AG04449 (cell line): Measurements from ENCODE around the gene ATP5PO.

ENCODE experiments used
- CTCF ChIA-PET: fragments of 350-600 bp; formaldehyde crosslinking; extraction: SDS; loops from one replicate; lab custom pipeline; 2021; ENCODE audit warnings: antibody characterized with exemption; lab: Yijun Ruan, JAX
- POLR2A ChIA-PET: fragments of 400-600, 350-600 bp; formaldehyde crosslinking; extraction: SDS; loops from one replicate; lab custom pipeline; 2020; ENCODE audit warnings: antibody characterized with exemption, inconsistent platforms; lab: Yijun Ruan, JAX
- DNase-seq: peaks from one replicate; pipeline ENCODE4 v3.0.0-alpha.2; 2010; ENCODE audit warnings: low read depth, low spot score
- H3K4me3 ChIP-seq: 2 replicates; pipeline ENCODE4 v1.5.1; 2011; ENCODE audit warnings: low read depth, mild to moderate bottlenecking, control low read depth, low read length
- CTCF ChIP-seq: IDR thresholded peaks from one replicate; pipeline ENCODE4 v1.5.1; 2011; ENCODE audit warnings: mild to moderate bottlenecking, moderate library complexity, low read length, control low read depth, inconsistent platforms; ENCODE audit not compliant: insufficient read depth; ENCODE audit errors: missing control alignments

The ATP5PO gene

GRCh38 chr21:33924766-33925100 lies 9.1 kb upstream of the ATP5PO start:
- POLR2A ChIA-PET, result interaction anchor here (1.3 to 1.5 kb wide), 3 partner anchors 52 to 423 kb away, joined by 4 to 6 read pairs (median 5); partner anchors contain the start of genes MRPS6 and SLC5A3
- CTCF ChIA-PET, result interaction anchor here (0.7 to 14.5 kb wide), 48 partner anchors 9 to 443 kb away, joined by 3 to 500 read pairs (median 7); partner anchors contain the start of genes ATP5PO, MRPS6 and SLC5A3
- no peak overlapping the region for H3K4me3 ChIP-seq
- DNase-seq, result no peak
- no peak for TF ChIP-seq CTCF

- peak; percentile 88 for TF ChIP-seq CTCF
- no peak overlapping the region for H3K4me3 ChIP-seq
- no peak for DNase-seq
- ChIA-PET CTCF (interaction anchor here (0.6 to 14.5 kb wide), 66 partner anchors 9 to 707 kb away, joined by 3 to 500 read pairs (median 5); partner anchors contain the start of genes ATP5PO, MRPS6 and SLC5A3), POLR2A (interaction anchor here (1.3 to 1.5 kb wide), 3 partner anchors 52 to 424 kb away, joined by 4 to 6 read pairs (median 5); partner anchors contain the start of genes MRPS6 and SLC5A3)
Measured at GRCh38 chr21:33924079-33924765, 8.6 kb upstream of the ATP5PO start.

DNA sequence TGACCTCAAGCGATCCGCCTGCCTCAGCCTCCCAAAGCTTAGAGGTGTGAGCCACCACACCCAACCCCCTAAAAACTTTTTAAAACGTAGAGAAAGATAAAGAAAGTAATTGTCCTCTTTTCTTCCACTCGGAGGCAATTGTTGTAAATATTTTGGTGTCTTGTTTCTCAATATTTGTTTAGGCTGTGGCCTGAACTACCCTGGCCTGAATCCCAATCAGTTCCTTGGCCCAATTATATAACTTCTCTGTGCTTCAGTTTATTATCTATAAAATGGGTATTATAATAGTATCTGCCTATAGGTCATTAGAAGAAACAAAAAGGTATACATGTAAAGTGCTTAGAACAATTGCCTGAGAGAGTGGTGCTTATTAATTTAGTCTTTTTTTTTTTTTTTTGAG lies 1.8 kb upstream of the ATP5PO start:
- POLR2A ChIA-PET, result no interaction called here
- CTCF ChIA-PET, result interaction anchor here (0.9 to 14.5 kb wide), 2 partner anchors 427 to 450 kb away, joined by 3 to 500 read pairs; no protein-coding TSS in a partner anchor
- TF ChIP-seq CTCF, result no peak
- H3K4me3 ChIP-seq, result no peak overlapping the region
- no peak for DNase-seq

- no peak for DNase-seq
- ChIA-PET CTCF (interaction anchor here (14.5 kb wide), 1 partner anchor 429 kb away, joined by 500 read pairs; no protein-coding TSS in a partner anchor), POLR2A (no interaction called here)
- peak overlapping the region; percentile 97 for H3K4me3 ChIP-seq
- TF ChIP-seq CTCF, result no peak
Measured at GRCh38 chr21:33916200-33916567, 580 bp upstream of the ATP5PO start.

DNA sequence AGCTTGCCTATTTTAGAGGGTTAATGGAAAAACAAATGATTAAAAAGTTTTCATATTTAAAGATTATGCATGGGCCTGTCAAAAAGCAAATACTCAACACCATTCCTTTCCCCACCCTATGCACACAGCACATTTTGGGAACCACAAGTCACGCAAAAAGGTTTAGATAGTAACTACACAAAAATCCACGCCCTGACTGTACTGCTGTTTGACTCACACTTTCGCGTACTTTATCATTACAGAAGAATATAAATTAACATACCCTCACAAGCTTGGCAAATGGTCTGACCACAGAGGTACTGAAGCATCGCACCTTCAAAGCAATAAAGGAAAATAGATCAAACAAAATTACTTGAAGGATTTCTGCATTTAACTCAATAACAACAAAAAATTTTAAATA lies 1.4 kb downstream of the ATP5PO start:
- TF ChIP-seq CTCF, result no peak
- CTCF ChIA-PET, result interaction anchor here (1.7 to 14.5 kb wide), 3 partner anchors 9 to 448 kb away, joined by 7 to 500 read pairs (median 20); no protein-coding TSS in a partner anchor
- no peak overlapping the region for H3K4me3 ChIP-seq
- DNase-seq, result no peak
- POLR2A ChIA-PET, result no interaction called here

GRCh38 chr21:33909756-33910155 lies 5.8 kb downstream of the ATP5PO start:
- no peak for DNase-seq
- CTCF ChIA-PET, result no interaction called here
- POLR2A ChIA-PET, result no interaction called here
- no peak for TF ChIP-seq CTCF
- no peak overlapping the region for H3K4me3 ChIP-seq
